A673 (cell line): ENCODE results near the gene POLDIP2. TPM values are rescaled to one million over a fixed set of nuclear protein-coding genes. Genes with fewer than 3 reads are reported as not detected.
A peak's percentile ranks its signal among the peaks of the same experiment; 100 is the strongest.

Source experiments
- BruUV-seq: library from RNA; stranded (reverse); fragments of 400-500 nt; replicated peaks from 2 replicates; lab custom pipeline; 2021; lab: Mats Ljungman, UMichigan
- CTCF ChIA-PET: fragments of 300-600 bp; sonication (Branson Sonifier 250); formaldehyde crosslinking; loops from one replicate; lab custom pipeline; 2022; ENCODE audit warnings: antibody characterized with exemption; lab: Charles Lee
- POLR2A ChIA-PET: fragments of 300-600 bp; sonication (Branson Sonifier 250); formaldehyde crosslinking; loops from one replicate; lab custom pipeline; 2022; ENCODE audit warnings: antibody characterized with exemption; ENCODE audit not compliant: low non-redundant PET; lab: Charles Lee
- DNase-seq: peaks from one replicate; pipeline ENCODE4 v3.0.0-alpha.2; 2015; ENCODE audit warnings: low spot score
- H3K27ac ChIP-seq: fragments of 200-600 bp; sonication (generic); 2 replicates; pipeline ENCODE4 v1.5.1; 2016; ENCODE audit warnings: mixed run types, low read depth, mild to moderate bottlenecking, mixed read lengths, antibody characterized with exemption, low read length; ENCODE audit not compliant: poor library complexity, severe bottlenecking
- H3K27me3 ChIP-seq: fragments of 200-600 bp; sonication (generic); replicated peaks from 2 replicates; pipeline ENCODE4 v1.6.1; 2017; ENCODE audit warnings: mixed run types, low read depth, mild to moderate bottlenecking, mixed read lengths, antibody characterized with exemption, low read length; ENCODE audit not compliant: insufficient read depth, poor library complexity
- H3K36me3 ChIP-seq: fragments of 200-600 bp; sonication (generic); 2 replicates; pipeline ENCODE4 v1.6.1; 2016; ENCODE audit warnings: mixed run types, mild to moderate bottlenecking, mixed read lengths, antibody characterized with exemption, low read length; ENCODE audit not compliant: insufficient read depth, poor library complexity, severe bottlenecking
- H3K4me1 ChIP-seq: fragments of 200-600 bp; sonication (generic); 2 replicates; pipeline ENCODE4 v1.6.1; 2017; ENCODE audit warnings: mixed run types, mild to moderate bottlenecking, mixed read lengths, antibody characterized with exemption, low read length; ENCODE audit not compliant: insufficient read depth, poor library complexity, severe bottlenecking
- H3K4me3 ChIP-seq: fragments of 200-600 bp; sonication (generic); 2 replicates; pipeline ENCODE4 v1.5.1; 2016; ENCODE audit warnings: low read depth, mixed run types, mild to moderate bottlenecking, mixed read lengths, low read length; ENCODE audit not compliant: poor library complexity, severe bottlenecking
- H3K9me3 ChIP-seq: fragments of 200-600 bp; sonication (generic); 2 replicates; pipeline ENCODE4 v1.6.1; 2016; ENCODE audit warnings: mixed run types, low read depth, mild to moderate bottlenecking, mixed read lengths, antibody characterized with exemption, low read length; ENCODE audit not compliant: poor library complexity, severe bottlenecking
- CTCF ChIP-seq: fragments of 300-800, 200-600 bp; sonication (generic); conservative IDR thresholded peaks from 2 replicates; pipeline ENCODE4 v1.5.1; 2017; ENCODE audit warnings: low read depth, mild to moderate bottlenecking, antibody characterized with exemption, low read length, moderate library complexity, mixed read lengths
- EZH2 ChIP-seq: fragments of 200-600 bp; sonication (generic); IDR thresholded peaks from 2 replicates; pipeline ENCODE4 v1.6.1; 2017; ENCODE audit warnings: borderline replicate concordance, low read depth, mild to moderate bottlenecking, mixed read lengths, antibody characterized with exemption, low read length; ENCODE audit not compliant: poor library complexity, severe bottlenecking
- intact Hi-C: fragments of 100-400 bp; cut with micrococcal nuclease; formaldehyde crosslinking; loops from one replicate; pipeline ENCODE4 v1.10.0; 2022; ENCODE audit not compliant: unreplicated experiment
- total RNA-seq: library from RNA; stranded (reverse); gene quantifications from 2 replicates; pipeline ENCODE4 v1.2.3, GENCODE V29; 2021

POLDIP2 gene
- total RNA-seq, 1 experiment from 2014 or later: 115 TPM

- Histone ChIP-seq H3K27me3 (no peaks in the 10 kb centered on the region), H3K36me3 (peaks cover 31% of the 10 kb centered on the region), H3K9me3 (no peaks in the 10 kb centered on the region), H3K4me1 (peaks cover 4% of the 10 kb centered on the region), H3K4me3 (no peak overlapping the region), H3K27ac (no peak overlapping the region)
- CTCF ChIA-PET: no interaction called here
- no peak for TF ChIP-seq CTCF
- no peak for TF ChIP-seq EZH2
- no peak for DNase-seq
- intact Hi-C loops: no loop called here
- POLR2A ChIA-PET: no interaction called here
- BruUV-seq: no TSS peak
Observed at GRCh38 chr17:28363186-28363585, 5.9 kb upstream of the POLDIP2 start.

- H3K4me1 ChIP-seq: peaks cover 12% of the 10 kb centered on the region
- H3K27ac ChIP-seq: peak overlapping the region; percentile 90
- peaks cover 48% of the 10 kb centered on the region for H3K36me3 ChIP-seq
- POLR2A ChIA-PET: interaction anchor here (0.6 to 1.3 kb wide), 2 partner anchors 14 to 22 kb away, joined by 3 to 8 read pairs; partner anchors contain the start of genes IFT20, SARM1 and TNFAIP1
- no peaks in the 10 kb centered on the region for H3K27me3 ChIP-seq
- TF ChIP-seq CTCF (no peak), EZH2 (no peak)
- peak overlapping the region; percentile 84 for H3K4me3 ChIP-seq
- no peaks in the 10 kb centered on the region for H3K9me3 ChIP-seq
- BruUV-seq: no TSS peak
- CTCF ChIA-PET: no interaction called here
- intact Hi-C loops: no loop called here
- DNase-seq: no peak
Observed at GRCh38 chr17:28357901-28358197, 522 bp upstream of the POLDIP2 start.

GRCh38 chr17:28350271-28350670 lies 7.1 kb downstream of the POLDIP2 start:
- POLR2A ChIA-PET: no interaction called here
- intact Hi-C loops: no loop called here
- Histone ChIP-seq H3K27me3 (no peaks in the 10 kb centered on the region), H3K4me3 (no peak overlapping the region), H3K4me1 (no peaks in the 10 kb centered on the region), H3K9me3 (no peaks in the 10 kb centered on the region), H3K36me3 (peaks cover 86% of the 10 kb centered on the region), H3K27ac (no peak overlapping the region)
- no peak for DNase-seq
- CTCF ChIA-PET: no interaction called here
- TF ChIP-seq CTCF: no peak
- no peak for TF ChIP-seq EZH2
- BruUV-seq: no TSS peak
